ENCODE data around the gene FGD4.
A peak's percentile ranks its signal among the peaks of the same experiment; 100 is the strongest.

Gene FGD4

GRCh38 chr12:32457251-32458025 is 58.1 kb downstream of the FGD4 start:
- DNase-seq = no peak

DNA sequence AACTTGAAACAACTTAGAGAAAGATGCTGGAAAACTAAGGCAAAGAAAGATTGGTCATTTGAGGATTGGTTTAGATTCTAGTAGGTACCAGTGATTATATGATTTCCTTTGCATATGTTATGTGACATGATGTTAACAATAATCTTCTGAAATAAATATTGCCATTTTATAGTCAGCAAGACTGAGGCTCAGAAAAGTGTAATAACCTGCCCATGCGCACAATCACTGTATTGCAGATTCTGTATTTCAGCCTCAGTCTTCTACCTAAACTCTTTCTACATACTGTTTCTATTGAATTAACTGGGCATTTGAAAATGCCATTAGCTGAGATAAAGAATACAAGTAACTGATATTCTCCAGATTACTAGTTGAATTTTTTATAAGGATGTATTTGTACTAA is 61.3 kb downstream of the FGD4 start:
- DNase-seq = no peak

- no peak for DNase-seq
These were observed 63.5 kb downstream of the FGD4 start for GRCh38 chr12:32462908-32463307.

- DNase-seq = no peak
These were observed 66.8 kb downstream of the FGD4 start for GRCh38 chr12:32466187-32466586.

DNA sequence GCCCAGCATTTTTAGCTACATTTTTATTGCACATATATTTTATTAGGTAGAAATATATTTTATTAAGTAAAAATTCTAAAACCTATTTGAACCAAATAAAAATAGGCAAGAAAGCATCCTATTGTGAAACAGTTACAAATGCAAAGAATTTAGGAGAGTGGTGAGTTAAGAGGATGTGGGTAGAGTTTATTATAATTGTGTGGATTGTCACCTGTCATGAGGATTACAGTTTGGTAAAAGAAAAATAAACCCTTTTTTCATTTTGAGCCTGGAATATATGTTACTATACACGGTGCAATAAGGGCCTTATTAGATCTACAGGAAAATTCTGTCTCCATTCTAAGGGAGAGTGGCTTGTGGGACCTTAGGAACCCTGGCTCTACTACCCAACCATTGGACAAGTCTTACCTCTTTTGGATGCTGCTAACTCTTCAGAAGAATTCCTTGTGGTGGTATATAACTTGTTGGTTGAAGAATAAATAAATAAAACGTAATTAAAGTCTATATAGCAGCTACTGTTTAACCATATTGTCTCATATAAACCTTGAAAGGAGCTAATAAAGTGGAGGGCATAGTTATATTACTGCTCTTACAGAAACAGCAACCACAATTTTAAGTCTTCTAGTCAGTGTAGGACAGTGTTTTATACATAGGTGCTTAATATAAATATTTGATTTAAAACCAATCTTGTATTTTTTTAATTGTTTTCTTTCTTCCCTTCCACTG is 67.8 kb downstream of the FGD4 start:
- DNase-seq = no peak

DNA sequence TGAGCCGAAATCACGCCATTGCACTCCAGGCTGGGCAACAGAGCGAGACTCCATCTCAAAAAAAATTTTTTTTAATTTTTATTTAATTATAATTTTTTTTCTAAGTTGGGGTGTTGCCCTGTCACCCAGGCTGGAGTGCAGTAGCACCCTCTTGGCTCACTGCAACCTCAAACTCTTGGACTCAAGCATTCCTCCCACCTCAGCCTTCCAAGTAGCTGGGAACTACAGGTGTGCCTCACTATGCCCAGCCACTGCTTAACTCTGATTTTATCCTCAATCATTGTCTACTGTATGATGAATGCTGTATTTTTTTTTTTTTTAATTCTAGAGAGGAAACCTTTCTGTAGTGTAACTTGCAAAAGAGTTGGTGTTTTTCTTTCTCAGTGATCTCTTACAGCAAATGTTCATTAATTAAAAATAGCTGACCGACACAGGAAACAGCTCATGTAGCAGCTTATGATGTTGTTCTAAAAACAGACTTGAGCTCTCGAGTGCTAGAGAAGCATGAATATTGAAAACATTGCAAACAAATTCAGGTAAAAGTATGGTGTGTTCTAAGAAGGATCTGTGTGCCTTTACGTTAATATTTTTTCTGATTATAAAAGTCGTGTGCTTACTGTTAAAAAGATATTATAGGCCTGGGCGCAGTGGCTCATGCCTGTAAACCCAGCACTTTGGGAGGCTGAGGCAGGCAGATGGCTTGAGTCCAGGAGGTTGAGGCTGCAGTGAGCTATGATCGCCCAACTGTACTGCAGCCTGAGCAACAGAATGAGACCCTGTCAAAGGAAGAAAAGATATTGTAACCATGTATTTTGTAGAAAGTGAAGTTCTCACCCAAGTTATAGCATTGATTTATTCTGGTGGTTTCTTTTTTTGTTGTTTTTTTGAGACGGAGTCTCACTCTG is 68.9 kb downstream of the FGD4 start:
- no peak for DNase-seq

- no peak for DNase-seq
These were observed 71.6 kb downstream of the FGD4 start for GRCh38 chr12:32470936-32471470.

GRCh38 chr12:32471591-32472001 is 72.2 kb downstream of the FGD4 start:
- no peak for DNase-seq

DNA sequence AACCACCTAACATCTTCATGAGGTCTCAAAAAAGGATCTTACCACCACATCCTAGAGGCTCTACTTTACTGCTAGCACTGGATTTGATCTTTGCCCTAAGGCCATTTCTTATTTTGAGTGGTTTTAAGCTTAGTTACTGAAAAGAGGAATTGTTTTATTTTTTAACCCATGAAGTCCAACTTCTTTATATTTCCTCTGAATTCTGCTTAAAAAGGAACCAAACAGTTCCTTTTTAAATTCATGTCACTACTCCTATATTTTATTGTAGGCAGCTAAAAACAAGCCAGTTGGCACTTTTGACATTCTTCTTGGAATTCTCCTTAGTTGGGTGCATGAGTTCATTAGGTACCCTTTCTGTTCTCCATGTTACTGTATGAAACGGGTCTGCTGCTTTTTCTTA is 76.4 kb downstream of the FGD4 start:
- DNase-seq = no peak

DNA sequence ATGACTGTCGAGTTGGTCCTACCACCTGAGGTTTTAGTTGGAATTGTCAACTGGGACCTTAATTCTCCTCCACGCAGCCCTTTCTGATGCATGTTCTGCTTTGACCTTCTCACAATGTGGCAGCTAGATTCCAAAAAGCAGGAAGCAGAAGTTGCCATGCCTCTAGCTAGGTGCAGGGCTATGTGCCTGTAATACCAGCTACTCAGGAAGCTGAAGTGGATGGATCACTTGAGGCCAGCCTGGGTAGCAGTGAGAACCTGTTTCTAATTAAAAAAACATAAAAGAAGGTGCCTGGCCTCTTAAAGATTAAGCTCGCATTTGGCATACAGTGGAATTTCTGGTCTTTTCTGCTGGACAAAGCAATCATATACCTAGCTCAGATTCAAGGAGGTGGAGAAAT is 77.1 kb downstream of the FGD4 start:
- peak in 1 of 2 experiments; percentile 25 for DNase-seq

GRCh38 chr12:32477714-32478113 is 78.4 kb downstream of the FGD4 start:
- peak; percentile 10 to 54 for DNase-seq

- DNase-seq = no peak
These were observed 78.8 kb downstream of the FGD4 start for GRCh38 chr12:32478166-32478565.

GRCh38 chr12:32478858-32479725 is 79.7 kb downstream of the FGD4 start:
- no peak for DNase-seq

GRCh38 chr12:32482226-32482625 is 82.9 kb downstream of the FGD4 start:
- DNase-seq = no peak

GRCh38 chr12:32483499-32483898 is 84.1 kb downstream of the FGD4 start:
- no peak for DNase-seq

DNA sequence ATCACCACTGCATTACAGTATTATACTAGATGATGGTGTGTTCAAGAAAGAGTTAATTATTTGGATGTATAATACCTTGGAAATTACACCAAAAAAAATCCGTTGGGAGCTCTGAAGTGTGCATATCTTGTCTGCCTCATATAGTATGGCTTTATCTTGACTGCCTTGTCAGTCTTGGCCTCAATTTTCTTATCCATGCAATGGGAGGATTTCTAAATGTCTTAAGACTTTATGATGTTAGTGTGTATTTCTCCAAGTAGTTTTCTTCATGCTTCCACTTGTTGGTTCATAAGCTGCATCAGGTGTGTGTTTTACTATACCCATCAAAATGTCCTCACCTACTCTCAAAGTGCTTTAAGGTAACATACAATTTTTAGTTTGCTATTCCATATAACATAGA is 84.6 kb downstream of the FGD4 start:
- no peak for DNase-seq

DNA sequence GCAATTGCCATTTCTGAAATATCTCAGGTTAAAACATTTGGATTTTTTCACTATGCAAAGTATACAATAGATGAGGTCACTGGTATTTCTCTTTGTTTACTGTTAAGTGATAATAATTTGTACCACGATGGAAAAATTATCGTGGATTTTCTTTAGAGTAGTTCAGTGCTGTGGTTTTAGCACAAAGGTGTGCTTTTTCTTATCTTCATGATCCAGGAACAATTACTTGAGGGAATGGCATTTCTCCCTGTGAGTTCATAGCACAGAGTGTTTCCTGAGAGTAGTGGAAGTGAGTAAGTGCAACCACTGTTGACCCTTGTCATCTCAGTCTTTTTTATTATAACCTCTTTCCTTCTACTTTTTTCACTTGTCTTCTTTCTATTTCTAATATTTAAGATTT is 86.8 kb downstream of the FGD4 start:
- no peak for DNase-seq

GRCh38 chr12:32488132-32488531 is 88.8 kb downstream of the FGD4 start:
- no peak for DNase-seq

- peak in 1 of 2 experiments; percentile 14 for DNase-seq
These were observed 89.7 kb downstream of the FGD4 start for GRCh38 chr12:32489070-32489469.

DNA sequence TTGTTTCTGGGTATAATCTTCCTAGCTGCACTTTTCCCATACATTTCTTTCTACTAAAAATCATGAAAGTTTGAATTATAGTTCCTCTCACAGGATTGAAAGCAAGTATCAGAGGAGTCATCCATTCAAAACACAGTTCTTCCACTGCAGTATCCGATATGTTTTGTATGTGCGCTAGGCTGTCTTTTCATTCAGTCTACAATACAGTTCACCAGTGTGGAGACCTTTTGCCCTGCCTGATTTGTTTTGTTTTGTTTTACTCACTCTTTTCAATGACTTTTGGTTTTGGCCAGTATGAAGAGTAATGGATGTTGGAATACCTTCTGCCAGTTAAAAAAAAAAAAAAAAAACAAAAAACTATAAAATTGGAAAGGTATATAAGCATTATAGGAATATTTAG is 91.4 kb downstream of the FGD4 start:
- DNase-seq = no peak

DNA sequence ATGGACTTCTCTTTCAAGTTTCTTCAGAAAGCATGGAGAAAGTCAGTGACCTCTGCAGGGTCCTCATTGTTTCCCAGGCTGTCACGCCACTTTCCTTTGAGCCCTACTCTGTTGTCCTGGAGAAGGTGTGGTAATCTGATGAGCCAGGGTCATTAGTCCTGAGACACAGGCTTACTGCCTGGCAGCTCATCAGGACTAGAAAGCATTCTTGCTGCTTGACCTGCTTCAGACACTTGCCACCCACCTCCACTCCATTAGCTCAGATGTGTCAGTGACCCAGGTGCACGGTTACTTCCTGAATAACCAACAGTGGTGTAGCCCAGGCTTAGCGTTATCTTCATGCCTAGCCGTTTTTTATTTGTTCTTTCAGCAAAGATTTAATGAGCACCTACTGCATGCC is 93.9 kb downstream of the FGD4 start:
- DNase-seq = no peak

DNA sequence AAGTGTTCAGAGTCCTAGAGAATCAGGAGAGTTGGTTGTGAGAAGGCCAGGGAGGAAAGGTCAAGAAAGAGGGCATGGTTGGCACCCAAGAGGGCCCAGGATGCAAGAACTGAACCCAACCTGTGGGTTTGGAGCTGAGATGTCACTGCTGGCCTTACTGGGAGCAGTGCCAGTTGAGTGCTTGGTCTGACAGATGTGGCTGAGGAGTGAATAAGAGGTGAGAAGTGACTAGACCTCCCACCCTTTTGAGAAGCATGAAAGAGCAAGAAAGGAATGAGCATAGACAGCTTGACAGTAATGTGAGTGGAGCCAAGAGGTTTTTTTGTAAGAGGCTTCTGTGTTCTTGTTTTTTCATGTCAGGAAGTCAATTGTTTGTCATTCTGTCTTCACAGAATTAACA is 95.3 kb downstream of the FGD4 start:
- DNase-seq = peak in 1 of 2 experiments; percentile 27
